ENCODE data around the gene GABRR1. TPM values are rescaled to one million over a fixed set of nuclear protein-coding genes. Genes with fewer than 3 reads are reported as not detected.

Gene GABRR1
- total and polyA plus RNA-seq, 2 donors, result under 0.01 to 0.07 TPM

DNA sequence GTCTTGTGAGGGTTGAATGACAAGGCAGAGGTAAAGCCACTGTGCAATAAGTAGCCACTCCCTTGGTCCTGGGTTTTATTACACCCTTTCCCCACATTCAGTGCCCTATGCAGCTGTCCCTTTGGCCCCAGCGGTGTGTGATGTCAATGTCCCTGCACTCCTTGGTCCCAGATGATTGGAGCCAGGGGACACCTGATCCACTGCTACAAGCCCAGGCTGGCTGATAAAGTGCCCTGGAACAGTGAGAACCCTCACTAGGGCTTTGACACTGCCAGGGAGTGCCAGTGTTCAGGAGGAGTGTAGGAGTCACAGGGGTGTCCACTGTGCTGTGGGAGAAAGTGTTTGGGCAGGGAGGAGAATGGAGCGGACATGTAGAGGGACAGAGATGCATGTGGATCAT lies 30.4 kb downstream of the GABRR1 start:
- H3K36me3 ChIP-seq (ENCODE audit: control insufficient read depth in 2 of 2, insufficient read depth in 2 of 2, low read length in 1 of 2), result no peaks in the 10 kb centered on the region
- WGBS, result 96% methylated on average over 2 of the region's 2 CpGs
- H3K4me3 ChIP-seq (ENCODE audit: low read length in 2 of 2), result no peak overlapping the region
- no peak for DNase-seq (ENCODE audit: low read depth in 6 of 9, low spot score in 9 of 9)
- no peak overlapping the region for H3K27ac ChIP-seq (ENCODE audit: low read depth in 1 of 2, low read length in 1 of 2)
- H3K27me3 ChIP-seq (ENCODE audit: control insufficient read depth in 2 of 2, insufficient read depth in 1 of 2, low read length in 1 of 2), result no peaks in the 10 kb centered on the region
- no peaks in the 10 kb centered on the region for H3K9me3 ChIP-seq (ENCODE audit: control insufficient read depth in 2 of 2, insufficient read depth in 1 of 2, low read length in 1 of 2)
- H3K4me1 ChIP-seq (ENCODE audit: control insufficient read depth in 2 of 2, insufficient read depth in 2 of 2, low read length in 2 of 2), result no peaks in the 10 kb centered on the region

GRCh38 chr6:89184344-89184743 lies 32.8 kb downstream of the GABRR1 start:
- no peaks in the 10 kb centered on the region for H3K4me1 ChIP-seq (ENCODE audit: control insufficient read depth in 2 of 2, insufficient read depth in 2 of 2, low read length in 2 of 2)
- no peak overlapping the region for H3K4me3 ChIP-seq (ENCODE audit: low read length in 2 of 2)
- no peak overlapping the region for H3K27ac ChIP-seq (ENCODE audit: low read depth in 1 of 2, low read length in 1 of 2)
- no peaks in the 10 kb centered on the region for H3K27me3 ChIP-seq (ENCODE audit: control insufficient read depth in 2 of 2, insufficient read depth in 1 of 2, low read length in 1 of 2)
- no peak for DNase-seq (ENCODE audit: low read depth in 6 of 9, low spot score in 9 of 9)
- no peaks in the 10 kb centered on the region for H3K36me3 ChIP-seq (ENCODE audit: control insufficient read depth in 2 of 2, insufficient read depth in 2 of 2, low read length in 1 of 2)
- 97% methylated on average over 9 of the region's 9 CpGs for WGBS
- H3K9me3 ChIP-seq (ENCODE audit: control insufficient read depth in 2 of 2, insufficient read depth in 1 of 2, low read length in 1 of 2), result no peaks in the 10 kb centered on the region

DNA sequence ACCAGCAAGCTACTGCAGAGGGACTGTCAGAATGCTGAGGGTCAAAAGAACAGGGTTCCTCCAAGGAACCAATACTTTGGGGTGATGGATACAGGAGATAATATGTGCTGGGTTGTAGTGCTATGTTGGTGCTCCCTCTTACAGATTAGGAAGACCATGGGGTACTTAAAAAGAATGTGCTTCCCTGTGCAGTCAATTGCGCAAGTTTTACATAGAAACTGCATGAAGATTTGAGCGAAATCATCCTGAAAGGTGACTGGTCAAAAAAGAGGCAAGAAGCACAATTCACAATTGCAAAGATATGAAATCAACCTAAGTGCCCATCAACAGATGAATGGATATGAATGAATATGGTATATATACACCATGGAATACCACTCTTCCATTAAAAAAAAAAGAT lies 33.9 kb downstream of the GABRR1 start:
- Histone ChIP-seq H3K36me3 (ENCODE audit: control insufficient read depth in 2 of 2, insufficient read depth in 2 of 2, low read length in 1 of 2) (no peaks in the 10 kb centered on the region), H3K4me3 (ENCODE audit: low read length in 2 of 2) (no peak overlapping the region), H3K27ac (ENCODE audit: low read depth in 1 of 2, low read length in 1 of 2) (no peak overlapping the region), H3K4me1 (ENCODE audit: control insufficient read depth in 2 of 2, insufficient read depth in 2 of 2, low read length in 2 of 2) (no peaks in the 10 kb centered on the region), H3K9me3 (ENCODE audit: control insufficient read depth in 2 of 2, insufficient read depth in 1 of 2, low read length in 1 of 2) (no peaks in the 10 kb centered on the region), H3K27me3 (ENCODE audit: control insufficient read depth in 2 of 2, insufficient read depth in 1 of 2, low read length in 1 of 2) (no peaks in the 10 kb centered on the region)
- 50% methylated on average over 2 of the region's 2 CpGs for WGBS
- no peak for DNase-seq (ENCODE audit: low read depth in 6 of 9, low spot score in 9 of 9)

DNA sequence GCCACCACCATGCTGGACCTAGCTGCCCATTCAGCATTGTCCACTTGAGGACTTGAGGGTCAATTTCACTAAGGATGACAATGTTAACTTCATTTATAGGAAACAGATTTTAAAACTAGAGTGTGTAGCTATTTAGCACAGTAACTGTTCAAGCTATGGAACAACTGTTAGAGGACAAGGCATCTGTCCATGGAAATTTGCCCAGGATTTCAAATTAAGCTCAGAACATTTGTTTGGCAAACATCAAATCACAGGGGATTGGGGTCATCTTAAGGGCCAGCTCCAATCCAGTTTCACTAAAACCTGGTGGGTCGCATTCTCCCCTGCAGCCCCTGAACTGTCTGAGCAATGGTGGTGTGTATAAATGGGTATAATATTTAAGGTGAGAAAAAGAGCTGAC lies 36.2 kb downstream of the GABRR1 start:
- Histone ChIP-seq H3K36me3 (ENCODE audit: control insufficient read depth in 2 of 2, insufficient read depth in 2 of 2, low read length in 1 of 2) (no peaks in the 10 kb centered on the region), H3K27me3 (ENCODE audit: control insufficient read depth in 2 of 2, insufficient read depth in 1 of 2, low read length in 1 of 2) (no peaks in the 10 kb centered on the region), H3K4me3 (ENCODE audit: low read length in 2 of 2) (no peak overlapping the region), H3K27ac (ENCODE audit: low read depth in 1 of 2, low read length in 1 of 2) (no peak overlapping the region), H3K9me3 (ENCODE audit: control insufficient read depth in 2 of 2, insufficient read depth in 1 of 2, low read length in 1 of 2) (no peaks in the 10 kb centered on the region), H3K4me1 (ENCODE audit: control insufficient read depth in 2 of 2, insufficient read depth in 2 of 2, low read length in 2 of 2) (no peaks in the 10 kb centered on the region)
- 95% methylated on average over 1 of the region's 1 CpG for WGBS
- DNase-seq (ENCODE audit: low read depth in 6 of 9, low spot score in 9 of 9), result no peak

DNA sequence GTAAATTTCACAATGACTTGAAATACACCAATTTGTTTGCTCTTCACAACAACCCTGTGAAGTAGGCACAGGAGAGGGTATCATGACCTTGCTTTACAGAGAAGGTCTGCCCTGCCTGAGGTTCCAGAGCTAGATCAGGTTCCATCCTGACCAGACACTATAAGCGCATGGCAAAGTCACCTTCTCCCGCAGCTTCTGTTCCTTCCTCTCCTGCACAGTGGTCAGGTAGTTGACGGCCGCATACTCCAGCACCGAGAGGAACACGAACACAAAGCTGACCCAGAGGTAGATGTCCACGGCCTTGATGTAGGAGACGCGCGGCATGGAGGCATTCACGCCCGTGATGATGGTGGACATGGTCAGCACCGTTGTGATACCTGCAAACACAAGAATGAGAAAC lies 37.0 kb downstream of the GABRR1 start:
- H3K4me1 ChIP-seq (ENCODE audit: control insufficient read depth in 2 of 2, insufficient read depth in 2 of 2, low read length in 2 of 2), result no peaks in the 10 kb centered on the region
- no peaks in the 10 kb centered on the region for H3K27me3 ChIP-seq (ENCODE audit: control insufficient read depth in 2 of 2, insufficient read depth in 1 of 2, low read length in 1 of 2)
- no peaks in the 10 kb centered on the region for H3K36me3 ChIP-seq (ENCODE audit: control insufficient read depth in 2 of 2, insufficient read depth in 2 of 2, low read length in 1 of 2)
- 98% methylated on average over 13 of the region's 13 CpGs for WGBS
- H3K4me3 ChIP-seq (ENCODE audit: low read length in 2 of 2), result no peak overlapping the region
- H3K9me3 ChIP-seq (ENCODE audit: control insufficient read depth in 2 of 2, insufficient read depth in 1 of 2, low read length in 1 of 2), result no peaks in the 10 kb centered on the region
- DNase-seq (ENCODE audit: low read depth in 6 of 9, low spot score in 9 of 9), result no peak
- no peak overlapping the region for H3K27ac ChIP-seq (ENCODE audit: low read depth in 1 of 2, low read length in 1 of 2)

GRCh38 chr6:89173634-89174033 lies 43.5 kb downstream of the GABRR1 start:
- H3K27ac ChIP-seq (ENCODE audit: low read depth in 1 of 2, low read length in 1 of 2), result no peak overlapping the region
- H3K27me3 ChIP-seq (ENCODE audit: control insufficient read depth in 2 of 2, insufficient read depth in 1 of 2, low read length in 1 of 2), result no peaks in the 10 kb centered on the region
- WGBS, result 95% methylated on average over 4 of the region's 4 CpGs
- no peaks in the 10 kb centered on the region for H3K36me3 ChIP-seq (ENCODE audit: control insufficient read depth in 2 of 2, insufficient read depth in 2 of 2, low read length in 1 of 2)
- H3K9me3 ChIP-seq (ENCODE audit: control insufficient read depth in 2 of 2, insufficient read depth in 1 of 2, low read length in 1 of 2), result no peaks in the 10 kb centered on the region
- DNase-seq (ENCODE audit: low read depth in 6 of 9, low spot score in 9 of 9), result no peak
- H3K4me1 ChIP-seq (ENCODE audit: control insufficient read depth in 2 of 2, insufficient read depth in 2 of 2, low read length in 2 of 2), result no peaks in the 10 kb centered on the region
- no peak overlapping the region for H3K4me3 ChIP-seq (ENCODE audit: low read length in 2 of 2)

GRCh38 chr6:89172131-89172530 lies 45.0 kb downstream of the GABRR1 start:
- DNase-seq (ENCODE audit: low read depth in 6 of 9, low spot score in 9 of 9), result no peak
- 79% methylated on average over 6 of the region's 6 CpGs for whole genome bisulfite sequencing
- no peaks in the 10 kb centered on the region for H3K36me3 ChIP-seq (ENCODE audit: control insufficient read depth in 2 of 2, insufficient read depth in 2 of 2, low read length in 1 of 2)

DNA sequence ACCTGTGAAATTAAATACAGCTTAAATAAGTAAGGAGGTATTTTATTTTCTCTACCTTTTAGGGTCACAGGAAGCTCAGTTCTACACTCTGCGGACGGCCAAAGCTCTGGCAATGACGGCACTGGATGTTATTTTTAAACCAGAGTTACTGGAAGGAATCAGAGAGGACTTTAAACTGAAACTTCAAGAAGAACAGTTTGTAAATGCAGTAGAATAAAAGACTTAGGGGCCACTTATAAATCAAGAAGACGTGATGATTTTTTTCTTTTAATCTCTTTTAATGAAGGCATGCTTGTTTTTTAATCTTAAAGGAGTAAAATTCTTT lies 55.1 kb downstream of the GABRR1 start:
- H3K27me3 ChIP-seq (ENCODE audit: control insufficient read depth in 2 of 2, insufficient read depth in 1 of 2, low read length in 1 of 2), result no peaks in the 10 kb centered on the region
- no peak for DNase-seq (ENCODE audit: low read depth in 6 of 9, low spot score in 9 of 9)
- no peaks in the 10 kb centered on the region for H3K4me1 ChIP-seq (ENCODE audit: control insufficient read depth in 2 of 2, insufficient read depth in 2 of 2, low read length in 2 of 2)
- H3K9me3 ChIP-seq (ENCODE audit: control insufficient read depth in 2 of 2, insufficient read depth in 1 of 2, low read length in 1 of 2), result no peaks in the 10 kb centered on the region
- H3K4me3 ChIP-seq (ENCODE audit: low read length in 2 of 2), result no peak overlapping the region
- 96% methylated on average over 4 of the region's 4 CpGs for WGBS
- H3K36me3 ChIP-seq (ENCODE audit: control insufficient read depth in 2 of 2, insufficient read depth in 2 of 2, low read length in 1 of 2), result peaks cover 6 to 54% of the 10 kb centered on the region in 2 donors
- no peak overlapping the region for H3K27ac ChIP-seq (ENCODE audit: low read depth in 1 of 2, low read length in 1 of 2)

More at GRCh38 chr6:89172131-89172530, 45.0 kb downstream of the GABRR1 start:
- Histone ChIP-seq H3K27me3 (ENCODE audit: control insufficient read depth in 2 of 2, insufficient read depth in 1 of 2, low read length in 1 of 2) (no peaks in the 10 kb centered on the region), H3K27ac (ENCODE audit: low read depth in 1 of 2, low read length in 1 of 2) (no peak overlapping the region), H3K9me3 (ENCODE audit: control insufficient read depth in 2 of 2, insufficient read depth in 1 of 2, low read length in 1 of 2) (no peaks in the 10 kb centered on the region), H3K4me1 (ENCODE audit: control insufficient read depth in 2 of 2, insufficient read depth in 2 of 2, low read length in 2 of 2) (no peaks in the 10 kb centered on the region), H3K4me3 (ENCODE audit: low read length in 2 of 2) (no peak overlapping the region)

GRCh38 chr6:89161326-89162046 lies 55.7 kb downstream of the GABRR1 start:
- Histone ChIP-seq H3K27me3 (ENCODE audit: control insufficient read depth in 2 of 2, insufficient read depth in 1 of 2, low read length in 1 of 2) (no peaks in the 10 kb centered on the region), H3K9me3 (ENCODE audit: control insufficient read depth in 2 of 2, insufficient read depth in 1 of 2, low read length in 1 of 2) (no peaks in the 10 kb centered on the region), H3K4me3 (ENCODE audit: low read length in 2 of 2) (no peak overlapping the region), H3K27ac (ENCODE audit: low read depth in 1 of 2, low read length in 1 of 2) (no peak overlapping the region), H3K36me3 (ENCODE audit: control insufficient read depth in 2 of 2, insufficient read depth in 2 of 2, low read length in 1 of 2) (peaks cover 6 to 57% of the 10 kb centered on the region in 2 donors), H3K4me1 (ENCODE audit: control insufficient read depth in 2 of 2, insufficient read depth in 2 of 2, low read length in 2 of 2) (no peaks in the 10 kb centered on the region)
- WGBS, result 93% methylated on average over 7 of the region's 7 CpGs
- peak in 5 of 9 donors; percentile 10 to 52 (median 19) for DNase-seq (ENCODE audit: low read depth in 6 of 9, low spot score in 9 of 9)

Data from thymus (tissue), 11 donors.